ENCODE results near the gene PDE6G. TPM values are rescaled to one million over a fixed set of nuclear protein-coding genes. Genes with fewer than 3 reads are reported as not detected.

The PDE6G gene
- total and polyA plus RNA-seq, 9 donors, result 0.22 to 1.3 (median 0.39) TPM; not detected in 6

GRCh38 chr17:81635973-81636504 is 20.3 kb downstream of the PDE6G start:
- TF ChIP-seq POLR2A (IDR thresholded peaks at IDR 0.05), result no peak
- TF ChIP-seq, protein P1, sequence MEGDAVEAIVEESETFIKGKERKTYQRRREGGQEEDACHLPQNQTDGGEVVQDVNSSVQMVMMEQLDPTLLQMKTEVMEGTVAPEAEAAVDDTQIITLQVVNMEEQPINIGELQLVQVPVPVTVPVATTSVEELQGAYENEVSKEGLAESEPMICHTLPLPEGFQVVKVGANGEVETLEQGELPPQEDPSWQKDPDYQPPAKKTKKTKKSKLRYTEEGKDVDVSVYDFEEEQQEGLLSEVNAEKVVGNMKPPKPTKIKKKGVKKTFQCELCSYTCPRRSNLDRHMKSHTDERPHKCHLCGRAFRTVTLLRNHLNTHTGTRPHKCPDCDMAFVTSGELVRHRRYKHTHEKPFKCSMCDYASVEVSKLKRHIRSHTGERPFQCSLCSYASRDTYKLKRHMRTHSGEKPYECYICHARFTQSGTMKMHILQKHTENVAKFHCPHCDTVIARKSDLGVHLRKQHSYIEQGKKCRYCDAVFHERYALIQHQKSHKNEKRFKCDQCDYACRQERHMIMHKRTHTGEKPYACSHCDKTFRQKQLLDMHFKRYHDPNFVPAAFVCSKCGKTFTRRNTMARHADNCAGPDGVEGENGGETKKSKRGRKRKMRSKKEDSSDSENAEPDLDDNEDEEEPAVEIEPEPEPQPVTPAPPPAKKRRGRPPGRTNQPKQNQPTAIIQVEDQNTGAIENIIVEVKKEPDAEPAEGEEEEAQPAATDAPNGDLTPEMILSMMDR (IDR thresholded peaks at IDR 0.05), result no peak
- TF ChIP-seq EP300 (IDR thresholded peaks at IDR 0.05), result no peak
- intact Hi-C loops (cut with DNase I), result no loop called here
- H3K36me3 ChIP-seq, result no peaks in the 10 kb centered on the region
- WGBS, 3 donors, result 26 to 35% (median 27%) methylated on average over 18 of the region's 18 CpGs
- H3K9me3 ChIP-seq, result no peaks in the 10 kb centered on the region
- H3K27me3 ChIP-seq, result no peaks in the 10 kb centered on the region
- peak overlapping the region; percentile 84 for H3K4me3 ChIP-seq
- DNase-seq, result no peak
- peaks cover 9% of the 10 kb centered on the region for H3K4me1 ChIP-seq (ENCODE audit: insufficient read depth)
- peak overlapping the region in 1 of 2 donors; percentile 59 for H3K27ac ChIP-seq

GRCh38 chr17:81635431-81635830 is 20.9 kb downstream of the PDE6G start:
- no peaks in the 10 kb centered on the region for H3K36me3 ChIP-seq
- no peaks in the 10 kb centered on the region for H3K27me3 ChIP-seq
- TF ChIP-seq POLR2A (IDR thresholded peaks at IDR 0.05) (no peak), EP300 (IDR thresholded peaks at IDR 0.05) (no peak)
- TF ChIP-seq, protein P1 (IDR thresholded peaks at IDR 0.05), result no peak
- no peak overlapping the region for H3K27ac ChIP-seq
- no peaks in the 10 kb centered on the region for H3K9me3 ChIP-seq
- peak overlapping the region; percentile 84 for H3K4me3 ChIP-seq
- no peak for DNase-seq
- 86 to 97% (median 90%) methylated on average over 5 of the region's 5 CpGs for WGBS, 3 donors
- intact Hi-C loops (cut with DNase I), result no loop called here
- H3K4me1 ChIP-seq (ENCODE audit: insufficient read depth), result peaks cover 9% of the 10 kb centered on the region

DNA sequence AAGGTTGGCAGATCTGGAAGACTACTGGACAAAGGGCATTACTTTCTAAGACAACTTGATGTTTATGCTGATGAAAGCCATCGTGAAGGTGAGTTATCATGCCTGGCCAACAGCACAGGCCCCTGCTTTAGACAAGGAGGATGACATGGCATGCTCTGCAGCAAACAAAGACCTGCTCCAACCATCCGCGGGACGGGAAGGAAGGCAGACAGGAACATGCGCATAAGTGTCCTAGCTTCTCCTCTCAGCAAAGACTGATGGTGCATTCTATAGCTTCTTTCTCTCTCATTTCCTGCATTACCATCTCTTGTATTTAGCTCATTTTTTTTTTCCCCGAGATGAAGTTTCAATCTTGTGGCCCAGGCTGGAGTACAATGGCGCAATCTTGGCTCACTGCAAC is 24.9 kb downstream of the PDE6G start:
- Histone ChIP-seq H3K36me3 (no peaks in the 10 kb centered on the region), H3K9me3 (no peaks in the 10 kb centered on the region), H3K4me3 (no peak overlapping the region), H3K27me3 (no peaks in the 10 kb centered on the region), H3K4me1 (ENCODE audit: insufficient read depth) (peaks cover 6% of the 10 kb centered on the region), H3K27ac (no peak overlapping the region)
- intact Hi-C loops (cut with DNase I), result no loop called here
- WGBS, 3 donors, result 77 to 85% (median 82%) methylated on average over 7 of the region's 7 CpGs
- no peak for DNase-seq
- TF ChIP-seq, protein P1 (IDR thresholded peaks at IDR 0.05), result no peak
- TF ChIP-seq EP300 (IDR thresholded peaks at IDR 0.05) (no peak), POLR2A (IDR thresholded peaks at IDR 0.05) (no peak)

- TF ChIP-seq, protein P1 (IDR thresholded peaks at IDR 0.05), result no peak
- TF ChIP-seq POLR2A (IDR thresholded peaks at IDR 0.05) (no peak), EP300 (IDR thresholded peaks at IDR 0.05) (no peak)
- no peaks in the 10 kb centered on the region for H3K9me3 ChIP-seq
- intact Hi-C loops (cut with DNase I), result no loop called here
- H3K4me3 ChIP-seq, result no peak overlapping the region
- no peaks in the 10 kb centered on the region for H3K4me1 ChIP-seq (ENCODE audit: insufficient read depth)
- no peaks in the 10 kb centered on the region for H3K27me3 ChIP-seq
- DNase-seq, result no peak
- no peaks in the 10 kb centered on the region for H3K36me3 ChIP-seq
- no peak overlapping the region for H3K27ac ChIP-seq
- 82 to 84% (median 83%) methylated on average over 8 of the region's 8 CpGs for WGBS, 3 donors
Observed at GRCh38 chr17:81630274-81630673, 26.1 kb downstream of the PDE6G start.
